ENCODE measurements around the gene ZNF548. TPM values are rescaled to one million over a fixed set of nuclear protein-coding genes. Genes with fewer than 3 reads are reported as not detected.

Gene ZNF548
- total RNA-seq, 1 experiment from 2014 or later: 7.7 TPM

GRCh38 chr19:57377498-57378146 lies 12.0 kb upstream of the ZNF548 start:
- H3K27me3 ChIP-seq: no peaks in the 10 kb centered on the region
- peaks cover 54% of the 10 kb centered on the region for H3K36me3 ChIP-seq
- no peak overlapping the region for H3K4me3 ChIP-seq
- H3K9me3 ChIP-seq: peaks cover 51% of the 10 kb centered on the region
- DNase-seq: no peak

- Histone ChIP-seq H3K36me3 (peaks cover 26% of the 10 kb centered on the region), H3K9me3 (peaks cover 31% of the 10 kb centered on the region), H3K4me3 (no peak overlapping the region), H3K27me3 (no peaks in the 10 kb centered on the region)
- DNase-seq: no peak
Measured at GRCh38 chr19:57380923-57381322, 8.7 kb upstream of the ZNF548 start.

- no peaks in the 10 kb centered on the region for H3K27me3 ChIP-seq
- no peak overlapping the region for H3K4me3 ChIP-seq
- DNase-seq: no peak
- H3K9me3 ChIP-seq: peaks cover 18% of the 10 kb centered on the region
- peaks cover 6% of the 10 kb centered on the region for H3K36me3 ChIP-seq
Measured at GRCh38 chr19:57382806-57383488, 6.7 kb upstream of the ZNF548 start.

- Histone ChIP-seq H3K9me3 (peaks cover 9% of the 10 kb centered on the region), H3K4me3 (peak overlapping the region; percentile 95), H3K36me3 (peaks cover 24% of the 10 kb centered on the region), H3K27me3 (no peaks in the 10 kb centered on the region)
- DNase-seq: no peak
Measured at GRCh38 chr19:57389194-57389729, 392 bp upstream of the ZNF548 start.

GRCh38 chr19:57395710-57396109 lies 6.1 kb downstream of the ZNF548 start:
- H3K4me3 ChIP-seq: no peak overlapping the region
- no peaks in the 10 kb centered on the region for H3K27me3 ChIP-seq
- H3K9me3 ChIP-seq: peaks cover 27% of the 10 kb centered on the region
- DNase-seq: no peak
- H3K36me3 ChIP-seq: peaks cover 72% of the 10 kb centered on the region

- peaks cover 25% of the 10 kb centered on the region for H3K9me3 ChIP-seq
- H3K36me3 ChIP-seq: peaks cover 60% of the 10 kb centered on the region
- no peaks in the 10 kb centered on the region for H3K27me3 ChIP-seq
- no peak for DNase-seq
- H3K4me3 ChIP-seq: no peak overlapping the region
Measured at GRCh38 chr19:57398868-57399267, 9.2 kb downstream of the ZNF548 start.

- Histone ChIP-seq H3K36me3 (peaks cover 19% of the 10 kb centered on the region), H3K27me3 (no peaks in the 10 kb centered on the region), H3K9me3 (peaks cover 15% of the 10 kb centered on the region), H3K4me3 (no peak overlapping the region)
- DNase-seq: no peak
Measured at GRCh38 chr19:57403737-57404563, 14.3 kb downstream of the ZNF548 start.

GRCh38 chr19:57406516-57407123 lies 17.0 kb downstream of the ZNF548 start:
- peak; percentile 45 for DNase-seq

GRCh38 chr19:57410877-57411671 lies 21.4 kb downstream of the ZNF548 start, which contains the start of gene ZNF17:
TSS of gene ZNF17 (plus strand) at chr19:57411161. CDS start at chr19:57413616, 2,455 bp downstream.
- H3K36me3 ChIP-seq: peaks cover 15% of the 10 kb centered on the region
- H3K9me3 ChIP-seq: no peaks in the 10 kb centered on the region
- H3K4me3 ChIP-seq: peak within 1 kb of the TSS; percentile 98
- no peaks in the 10 kb centered on the region for H3K27me3 ChIP-seq
- DNase-seq: peak; percentile 96

More at GRCh38 chr19:57406516-57407123, 17.0 kb downstream of the ZNF548 start:
- peaks cover 7% of the 10 kb centered on the region for H3K36me3 ChIP-seq
- no peaks in the 10 kb centered on the region for H3K9me3 ChIP-seq
- H3K27me3 ChIP-seq: no peaks in the 10 kb centered on the region
- H3K4me3 ChIP-seq: no peak overlapping the region

GRCh38 chr19:57419439-57419838 lies 29.8 kb downstream of the ZNF548 start:
- no peaks in the 10 kb centered on the region for H3K27me3 ChIP-seq
- peaks cover 33% of the 10 kb centered on the region for H3K9me3 ChIP-seq
- no peak overlapping the region for H3K4me3 ChIP-seq
- no peak for DNase-seq
- H3K36me3 ChIP-seq: peaks cover 55% of the 10 kb centered on the region

GRCh38 chr19:57421037-57421436 lies 31.4 kb downstream of the ZNF548 start:
- Histone ChIP-seq H3K9me3 (peaks cover 33% of the 10 kb centered on the region), H3K27me3 (no peaks in the 10 kb centered on the region), H3K4me3 (no peak overlapping the region), H3K36me3 (peaks cover 50% of the 10 kb centered on the region)
- no peak for DNase-seq

- no peaks in the 10 kb centered on the region for H3K27me3 ChIP-seq
- H3K36me3 ChIP-seq: peaks cover 25% of the 10 kb centered on the region
- H3K9me3 ChIP-seq: no peaks in the 10 kb centered on the region; the same call in 1 of the 2 replicates
- DNase-seq: no peak
- H3K4me3 ChIP-seq: peak overlapping the region; percentile 93
Measured at GRCh38 chr19:57434386-57435061, 44.9 kb downstream of the ZNF548 start.

GRCh38 chr19:57435062-57435978 lies 45.7 kb downstream of the ZNF548 start, which contains the start of gene ZNF749:
TSS of gene ZNF749 (plus strand) at chr19:57435325. CDS start at chr19:57435579, 254 bp downstream.
- peak within 1 kb of the TSS; percentile 93 for H3K4me3 ChIP-seq
- H3K9me3 ChIP-seq: no peaks in the 10 kb centered on the region; the same call in 1 of the 2 replicates
- peaks cover 31% of the 10 kb centered on the region for H3K36me3 ChIP-seq
- no peaks in the 10 kb centered on the region for H3K27me3 ChIP-seq
- DNase-seq: peak; percentile 99

- H3K36me3 ChIP-seq: peaks cover 31% of the 10 kb centered on the region
- no peak for DNase-seq
- H3K4me3 ChIP-seq: peak overlapping the region; percentile 93
- no peaks in the 10 kb centered on the region; the same call in 1 of the 2 replicates for H3K9me3 ChIP-seq
- H3K27me3 ChIP-seq: no peaks in the 10 kb centered on the region
Measured at GRCh38 chr19:57436417-57436816, 46.8 kb downstream of the ZNF548 start.
